ENCODE measurements around the gene PET100.

GRCh38 chr19:7638802-7639465, 9.3 kb downstream of the PET100 start:
- TF ChIP-seq, protein P1, sequence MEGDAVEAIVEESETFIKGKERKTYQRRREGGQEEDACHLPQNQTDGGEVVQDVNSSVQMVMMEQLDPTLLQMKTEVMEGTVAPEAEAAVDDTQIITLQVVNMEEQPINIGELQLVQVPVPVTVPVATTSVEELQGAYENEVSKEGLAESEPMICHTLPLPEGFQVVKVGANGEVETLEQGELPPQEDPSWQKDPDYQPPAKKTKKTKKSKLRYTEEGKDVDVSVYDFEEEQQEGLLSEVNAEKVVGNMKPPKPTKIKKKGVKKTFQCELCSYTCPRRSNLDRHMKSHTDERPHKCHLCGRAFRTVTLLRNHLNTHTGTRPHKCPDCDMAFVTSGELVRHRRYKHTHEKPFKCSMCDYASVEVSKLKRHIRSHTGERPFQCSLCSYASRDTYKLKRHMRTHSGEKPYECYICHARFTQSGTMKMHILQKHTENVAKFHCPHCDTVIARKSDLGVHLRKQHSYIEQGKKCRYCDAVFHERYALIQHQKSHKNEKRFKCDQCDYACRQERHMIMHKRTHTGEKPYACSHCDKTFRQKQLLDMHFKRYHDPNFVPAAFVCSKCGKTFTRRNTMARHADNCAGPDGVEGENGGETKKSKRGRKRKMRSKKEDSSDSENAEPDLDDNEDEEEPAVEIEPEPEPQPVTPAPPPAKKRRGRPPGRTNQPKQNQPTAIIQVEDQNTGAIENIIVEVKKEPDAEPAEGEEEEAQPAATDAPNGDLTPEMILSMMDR (optimal IDR thresholded peaks at IDR 0.05 in 1 of 3, IDR thresholded peaks at IDR 0.05 in 1 of 3, conservative IDR thresholded peaks at IDR 0.05 in 1 of 3; ENCODE audit: extremely low read depth in 1 of 3, insufficient read depth in 2 of 3, low read length in 3 of 3) = no peak
- TF ChIP-seq EZH2 (IDR thresholded peaks at IDR 0.05; ENCODE audit: low read length) = no peak
